ENCODE data around the gene TMEM163.

Gene TMEM163

GRCh38 chr2:134711692-134712091, 7.1 kb downstream of the TMEM163 start:
- DNase-seq (ENCODE audit: low read depth): no peak
- H3K4me3 ChIP-seq (ENCODE audit: low read depth, low read length): no peak overlapping the region
- TF ChIP-seq CTCF (IDR thresholded peaks at IDR 0.05; ENCODE audit: low read depth, low read length, missing control alignments): no peak

- H3K4me3 ChIP-seq (ENCODE audit: low read depth, low read length): no peak overlapping the region
- no peak for DNase-seq (ENCODE audit: low read depth)
- no peak for TF ChIP-seq CTCF (IDR thresholded peaks at IDR 0.05; ENCODE audit: low read depth, low read length, missing control alignments)
Measured at GRCh38 chr2:134707330-134707676, 11.5 kb downstream of the TMEM163 start.

- H3K4me3 ChIP-seq (ENCODE audit: low read depth, low read length): no peak overlapping the region
- no peak for TF ChIP-seq CTCF (IDR thresholded peaks at IDR 0.05; ENCODE audit: low read depth, low read length, missing control alignments)
- no peak for DNase-seq (ENCODE audit: low read depth)
Measured at GRCh38 chr2:134706587-134707329, 12.0 kb downstream of the TMEM163 start.

GRCh38 chr2:134705861-134706586, 12.8 kb downstream of the TMEM163 start:
- TF ChIP-seq CTCF (IDR thresholded peaks at IDR 0.05; ENCODE audit: low read depth, low read length, missing control alignments): no peak
- no peak overlapping the region for H3K4me3 ChIP-seq (ENCODE audit: low read depth, low read length)
- no peak for DNase-seq (ENCODE audit: low read depth)

- H3K4me3 ChIP-seq (ENCODE audit: low read depth, low read length): no peak overlapping the region
- DNase-seq (ENCODE audit: low read depth): no peak
- TF ChIP-seq CTCF (IDR thresholded peaks at IDR 0.05; ENCODE audit: low read depth, low read length, missing control alignments): no peak
Measured at GRCh38 chr2:134704173-134704572, 14.6 kb downstream of the TMEM163 start.

GRCh38 chr2:134703426-134703825, 15.4 kb downstream of the TMEM163 start:
- no peak for DNase-seq (ENCODE audit: low read depth)
- H3K4me3 ChIP-seq (ENCODE audit: low read depth, low read length): no peak overlapping the region
- no peak for TF ChIP-seq CTCF (IDR thresholded peaks at IDR 0.05; ENCODE audit: low read depth, low read length, missing control alignments)

Measured in GM12864 (cell line).